PFSK-1 (cell line): ENCODE measurements around the gene DAW1.

Experiments used
- FOXP2 ChIP-seq: optimal IDR thresholded peaks from 2 replicates; pipeline ENCODE3; 2011; ENCODE audit warnings: borderline replicate concordance, control low read depth, inconsistent platforms; ENCODE audit not compliant: insufficient read depth; ENCODE audit errors: extremely low read length, extremely low read depth
- POLR2AphosphoS5 ChIP-seq: IDR thresholded peaks from 2 replicates; pipeline ENCODE4 v1.6.1; 2012; ENCODE audit warnings: low read depth, mild to moderate bottlenecking, control low read depth, low read length, moderate library complexity
- SIN3A ChIP-seq: IDR thresholded peaks from 2 replicates; pipeline ENCODE4 v1.6.1; 2012; ENCODE audit warnings: mild to moderate bottlenecking, low read length, moderate library complexity, borderline replicate concordance; ENCODE audit not compliant: insufficient read depth
- TAF1 ChIP-seq: IDR thresholded peaks from 2 replicates; pipeline ENCODE4 v1.6.1; 2012; ENCODE audit warnings: low read length, control low read depth, borderline replicate concordance; ENCODE audit not compliant: insufficient read depth
- TF ChIP-seq, protein P1 (sequence below), 2 experiments: IDR thresholded peaks; 2 replicates each; pipeline versions ENCODE4 v1.6.1 to v1.8.0; 2011 to 2012; ENCODE audit warnings: low read depth in 2 of 2, low read length in 2 of 2, control low read depth in 1 of 2, inconsistent platforms in 1 of 2, mild to moderate bottlenecking in 1 of 2, moderate library complexity in 1 of 2; ENCODE audit not compliant: insufficient read depth in 1 of 2

Gene DAW1

DNA sequence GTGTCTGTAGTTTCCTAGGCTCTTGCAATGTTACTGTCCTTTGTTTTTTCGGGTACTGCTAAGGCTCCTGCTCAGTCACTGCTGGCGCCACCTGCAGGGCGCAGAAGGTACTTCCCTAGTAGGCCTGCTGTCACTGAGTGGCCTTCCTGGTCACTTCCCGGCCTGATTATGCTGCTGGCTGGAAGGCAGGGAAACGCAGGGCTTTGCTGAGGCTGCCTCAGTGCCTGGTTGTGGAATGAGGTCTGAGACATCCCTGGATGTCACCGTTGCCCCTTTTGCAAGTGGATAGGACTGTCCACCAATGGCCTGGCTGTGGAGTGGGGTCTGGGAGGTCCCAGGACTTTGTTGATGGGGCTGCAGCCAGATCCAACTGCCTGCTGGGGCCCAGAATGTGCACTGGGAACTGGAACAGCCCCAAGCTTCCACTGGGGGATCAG, 13.1 kb downstream of the DAW1 start:
- TF ChIP-seq SIN3A (no peak), POLR2AphosphoS5 (no peak)
- TF ChIP-seq, protein P1, sequence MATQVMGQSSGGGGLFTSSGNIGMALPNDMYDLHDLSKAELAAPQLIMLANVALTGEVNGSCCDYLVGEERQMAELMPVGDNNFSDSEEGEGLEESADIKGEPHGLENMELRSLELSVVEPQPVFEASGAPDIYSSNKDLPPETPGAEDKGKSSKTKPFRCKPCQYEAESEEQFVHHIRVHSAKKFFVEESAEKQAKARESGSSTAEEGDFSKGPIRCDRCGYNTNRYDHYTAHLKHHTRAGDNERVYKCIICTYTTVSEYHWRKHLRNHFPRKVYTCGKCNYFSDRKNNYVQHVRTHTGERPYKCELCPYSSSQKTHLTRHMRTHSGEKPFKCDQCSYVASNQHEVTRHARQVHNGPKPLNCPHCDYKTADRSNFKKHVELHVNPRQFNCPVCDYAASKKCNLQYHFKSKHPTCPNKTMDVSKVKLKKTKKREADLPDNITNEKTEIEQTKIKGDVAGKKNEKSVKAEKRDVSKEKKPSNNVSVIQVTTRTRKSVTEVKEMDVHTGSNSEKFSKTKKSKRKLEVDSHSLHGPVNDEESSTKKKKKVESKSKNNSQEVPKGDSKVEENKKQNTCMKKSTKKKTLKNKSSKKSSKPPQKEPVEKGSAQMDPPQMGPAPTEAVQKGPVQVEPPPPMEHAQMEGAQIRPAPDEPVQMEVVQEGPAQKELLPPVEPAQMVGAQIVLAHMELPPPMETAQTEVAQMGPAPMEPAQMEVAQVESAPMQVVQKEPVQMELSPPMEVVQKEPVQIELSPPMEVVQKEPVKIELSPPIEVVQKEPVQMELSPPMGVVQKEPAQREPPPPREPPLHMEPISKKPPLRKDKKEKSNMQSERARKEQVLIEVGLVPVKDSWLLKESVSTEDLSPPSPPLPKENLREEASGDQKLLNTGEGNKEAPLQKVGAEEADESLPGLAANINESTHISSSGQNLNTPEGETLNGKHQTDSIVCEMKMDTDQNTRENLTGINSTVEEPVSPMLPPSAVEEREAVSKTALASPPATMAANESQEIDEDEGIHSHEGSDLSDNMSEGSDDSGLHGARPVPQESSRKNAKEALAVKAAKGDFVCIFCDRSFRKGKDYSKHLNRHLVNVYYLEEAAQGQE (IDR thresholded peaks at IDR 0.05; ENCODE audit: insufficient read depth in 1 of 2, low read depth in 2 of 2, low read length in 2 of 2): no peak

DNA sequence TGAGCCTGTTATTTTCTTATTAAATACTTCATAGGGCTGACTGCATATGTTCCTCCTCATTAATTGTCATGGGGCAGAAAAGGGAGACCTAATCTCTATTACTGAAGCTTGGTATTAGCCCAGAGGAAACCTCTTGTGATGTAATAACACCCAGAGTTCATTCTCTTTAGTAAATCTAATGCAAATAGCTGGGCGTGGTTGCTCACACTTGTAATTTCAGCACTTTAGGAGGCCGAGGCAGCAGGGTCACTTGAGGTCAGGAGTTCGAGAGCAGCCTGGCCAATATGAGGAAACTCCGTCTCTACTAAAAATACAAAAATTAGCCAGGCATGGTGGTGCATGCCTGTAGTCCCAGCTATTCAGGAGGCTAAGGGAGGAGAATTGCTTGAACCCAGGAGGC, 14.7 kb downstream of the DAW1 start:
- TF ChIP-seq, protein P1 (IDR thresholded peaks at IDR 0.05; ENCODE audit: insufficient read depth in 1 of 2, low read depth in 2 of 2, low read length in 2 of 2): no peak
- TF ChIP-seq TAF1 (no peak), FOXP2 (no peak), POLR2AphosphoS5 (no peak), SIN3A (no peak)

DNA sequence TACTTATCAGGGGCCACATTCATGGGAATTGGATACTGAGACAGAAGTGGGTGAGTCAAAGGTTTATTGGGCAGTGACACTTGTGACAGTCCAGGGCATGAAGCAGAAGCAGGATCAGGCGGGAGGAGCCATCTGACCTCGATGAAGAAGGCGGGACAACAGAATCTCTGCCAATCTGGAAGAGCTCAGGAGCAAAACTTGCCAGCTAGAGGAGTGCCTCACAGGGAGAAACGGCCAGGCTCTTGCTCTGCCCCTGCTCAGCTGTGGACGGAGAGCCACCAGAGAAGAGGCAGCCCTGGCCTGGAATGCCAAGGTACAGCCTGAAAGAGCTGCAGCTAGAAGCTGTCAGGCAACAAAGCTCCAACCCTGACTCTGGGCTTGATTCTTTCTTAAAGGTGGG, 16.9 kb downstream of the DAW1 start:
- no peak for TF ChIP-seq SIN3A
- TF ChIP-seq FOXP2: no peak
- no peak for TF ChIP-seq POLR2AphosphoS5
- TF ChIP-seq, protein P1 (IDR thresholded peaks at IDR 0.05; ENCODE audit: insufficient read depth in 1 of 2, low read depth in 2 of 2, low read length in 2 of 2): no peak
- TF ChIP-seq TAF1: no peak

DNA sequence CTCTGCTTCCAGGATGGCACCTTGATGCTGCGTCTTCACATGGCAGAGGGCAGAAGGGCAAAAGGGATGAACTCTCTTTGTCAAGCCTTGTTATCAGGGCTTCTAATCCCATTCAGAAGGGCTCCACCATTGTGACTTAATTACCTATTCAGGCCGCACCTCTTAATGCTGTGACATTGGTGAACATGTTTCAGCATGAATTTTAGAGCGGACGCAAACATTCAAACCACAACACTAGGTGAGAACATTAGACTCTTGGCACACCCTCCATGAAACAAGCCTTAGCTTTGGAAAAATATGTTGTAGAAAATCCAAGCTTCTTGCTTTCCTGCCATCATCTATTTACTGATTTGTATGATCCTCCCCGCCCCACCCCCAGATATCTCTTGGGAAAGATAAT, 17.9 kb downstream of the DAW1 start:
- TF ChIP-seq, protein P1 (IDR thresholded peaks at IDR 0.05; ENCODE audit: insufficient read depth in 1 of 2, low read depth in 2 of 2, low read length in 2 of 2): no peak
- no peak for TF ChIP-seq POLR2AphosphoS5
- TF ChIP-seq SIN3A: no peak
- no peak for TF ChIP-seq TAF1
- no peak for TF ChIP-seq FOXP2

GRCh38 chr2:227890495-227891079, 19.2 kb downstream of the DAW1 start:
- TF ChIP-seq FOXP2 (no peak), POLR2AphosphoS5 (no peak), SIN3A (no peak), TAF1 (no peak)
- TF ChIP-seq, protein P1 (IDR thresholded peaks at IDR 0.05; ENCODE audit: insufficient read depth in 1 of 2, low read depth in 2 of 2, low read length in 2 of 2): no peak
